GM10266 (cell line): Measurements from ENCODE around the gene UNC5B.

Experiments
- DNase-seq: peaks from one replicate; pipeline ENCODE4 v3.0.0; 2012; ENCODE audit errors: extremely low spot score
- TF ChIP-seq, protein P1 (sequence below): IDR thresholded peaks from 2 replicates; pipeline ENCODE4 v1.5.1; 2012; ENCODE audit warnings: mild to moderate bottlenecking, low read depth; ENCODE audit not compliant: control insufficient read depth, insufficient read depth; ENCODE audit errors: missing control alignments

UNC5B gene

DNA sequence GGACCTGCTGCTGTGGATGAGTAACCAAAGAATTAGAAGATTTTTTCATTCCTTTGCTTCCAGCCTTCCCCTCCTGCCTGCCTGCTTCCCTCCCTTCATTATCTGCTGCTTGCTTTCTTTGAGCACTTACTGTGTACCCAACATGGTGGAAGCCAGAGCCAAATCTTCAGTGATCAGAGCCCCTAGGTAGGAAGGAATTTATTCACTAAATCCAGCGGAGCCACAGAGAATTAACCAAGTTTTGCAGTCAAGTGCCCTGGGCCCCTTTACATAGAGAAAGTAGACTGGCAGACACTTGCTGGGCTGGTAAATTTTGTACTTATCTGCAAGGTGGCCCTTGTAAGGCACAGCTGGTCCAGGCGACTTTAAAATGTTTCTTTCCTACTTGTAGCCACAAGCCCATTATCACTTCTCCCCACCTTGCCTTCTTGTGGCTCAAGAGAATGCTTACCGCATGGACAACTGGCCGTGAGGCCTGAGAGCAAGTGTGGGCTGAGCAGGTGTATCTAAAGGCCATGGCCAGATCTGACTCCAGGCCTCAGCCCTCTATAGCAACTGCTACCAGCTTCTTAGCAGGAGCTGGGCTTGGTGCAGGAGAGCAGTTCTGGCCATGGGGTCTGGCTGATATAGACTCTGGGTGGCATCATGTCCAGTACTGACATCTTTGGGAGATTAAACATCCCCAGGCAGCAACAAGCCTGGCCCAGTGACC is 11.1 kb downstream of the UNC5B start:
- TF ChIP-seq, protein P1, sequence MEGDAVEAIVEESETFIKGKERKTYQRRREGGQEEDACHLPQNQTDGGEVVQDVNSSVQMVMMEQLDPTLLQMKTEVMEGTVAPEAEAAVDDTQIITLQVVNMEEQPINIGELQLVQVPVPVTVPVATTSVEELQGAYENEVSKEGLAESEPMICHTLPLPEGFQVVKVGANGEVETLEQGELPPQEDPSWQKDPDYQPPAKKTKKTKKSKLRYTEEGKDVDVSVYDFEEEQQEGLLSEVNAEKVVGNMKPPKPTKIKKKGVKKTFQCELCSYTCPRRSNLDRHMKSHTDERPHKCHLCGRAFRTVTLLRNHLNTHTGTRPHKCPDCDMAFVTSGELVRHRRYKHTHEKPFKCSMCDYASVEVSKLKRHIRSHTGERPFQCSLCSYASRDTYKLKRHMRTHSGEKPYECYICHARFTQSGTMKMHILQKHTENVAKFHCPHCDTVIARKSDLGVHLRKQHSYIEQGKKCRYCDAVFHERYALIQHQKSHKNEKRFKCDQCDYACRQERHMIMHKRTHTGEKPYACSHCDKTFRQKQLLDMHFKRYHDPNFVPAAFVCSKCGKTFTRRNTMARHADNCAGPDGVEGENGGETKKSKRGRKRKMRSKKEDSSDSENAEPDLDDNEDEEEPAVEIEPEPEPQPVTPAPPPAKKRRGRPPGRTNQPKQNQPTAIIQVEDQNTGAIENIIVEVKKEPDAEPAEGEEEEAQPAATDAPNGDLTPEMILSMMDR = no peak
- DNase-seq = no peak

DNA sequence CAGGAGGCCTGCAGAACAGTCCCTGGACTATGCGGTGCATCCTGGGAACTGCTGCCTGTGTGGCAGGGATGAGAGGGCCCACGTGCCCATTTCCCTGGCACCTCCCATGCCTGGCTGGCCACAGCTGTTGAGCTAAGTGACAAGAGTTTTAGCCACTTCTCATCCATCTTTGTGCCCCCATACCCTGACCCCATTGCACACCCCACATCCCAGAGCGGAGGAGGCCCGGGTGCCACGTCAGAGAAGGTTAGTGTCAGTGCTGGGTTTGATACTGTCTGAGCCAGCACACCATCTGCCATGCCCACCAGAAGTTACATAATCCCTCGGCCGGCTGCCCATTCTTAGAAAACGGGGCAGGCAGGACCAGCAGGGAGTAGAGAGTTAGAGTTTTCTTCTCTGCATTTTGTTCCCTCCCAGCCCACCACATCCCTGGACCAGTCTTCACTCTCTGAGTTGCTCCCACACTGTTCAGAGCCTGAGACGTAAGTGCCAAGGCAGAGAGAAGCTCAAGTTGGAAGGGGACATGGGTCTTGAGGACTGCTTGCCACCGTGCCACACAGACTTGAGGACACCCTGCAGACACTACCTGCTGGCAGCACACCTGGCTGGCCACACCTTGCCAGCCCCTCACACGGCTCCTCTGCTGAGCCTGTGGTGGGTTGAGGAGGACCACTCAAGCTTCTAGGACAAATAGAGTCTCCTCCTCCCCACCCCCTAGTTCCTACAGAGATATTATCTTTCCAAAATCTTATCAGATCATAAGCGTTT is 13.1 kb downstream of the UNC5B start:
- DNase-seq = no peak
- TF ChIP-seq, protein P1 = no peak

DNA sequence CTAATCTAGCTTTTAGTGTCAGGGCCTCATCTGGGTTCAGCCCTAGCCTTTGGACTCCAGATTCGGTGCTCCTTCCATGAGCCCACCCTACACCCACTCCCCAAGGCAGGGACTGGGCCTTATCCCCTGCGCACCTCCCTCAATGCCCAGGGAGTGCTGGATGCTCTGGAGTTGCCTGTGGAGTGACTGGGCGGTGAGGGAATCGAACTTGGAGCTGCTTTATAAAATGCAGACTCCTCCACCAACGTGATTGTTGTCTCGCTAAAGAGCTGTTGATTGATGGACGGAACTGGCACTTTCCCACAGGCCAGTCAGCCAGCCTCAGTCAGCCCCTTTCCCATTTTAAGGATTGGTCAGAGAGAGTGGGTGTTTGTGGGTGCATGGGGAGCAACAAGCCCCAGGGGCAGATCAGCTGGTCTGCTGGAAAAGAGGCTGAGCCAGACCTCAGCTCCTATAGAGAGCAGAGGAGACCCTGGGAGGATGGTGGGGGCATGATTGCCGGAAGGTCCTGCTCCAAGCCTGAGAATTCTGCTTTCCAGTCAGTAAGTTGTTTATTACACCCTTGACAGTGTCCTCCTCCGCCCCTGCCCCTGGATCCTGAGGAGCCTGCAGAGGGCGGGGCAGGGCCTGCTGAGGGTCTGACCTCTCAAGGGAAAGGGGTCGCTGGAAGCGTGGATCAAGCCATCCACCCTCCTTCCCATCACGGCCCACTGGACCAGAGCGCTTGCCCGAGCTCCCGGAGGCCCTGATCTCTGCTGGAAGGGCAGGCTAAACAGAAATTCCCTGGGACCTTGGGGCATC is 16.7 kb downstream of the UNC5B start:
- DNase-seq = no peak
- TF ChIP-seq, protein P1 = no peak

DNA sequence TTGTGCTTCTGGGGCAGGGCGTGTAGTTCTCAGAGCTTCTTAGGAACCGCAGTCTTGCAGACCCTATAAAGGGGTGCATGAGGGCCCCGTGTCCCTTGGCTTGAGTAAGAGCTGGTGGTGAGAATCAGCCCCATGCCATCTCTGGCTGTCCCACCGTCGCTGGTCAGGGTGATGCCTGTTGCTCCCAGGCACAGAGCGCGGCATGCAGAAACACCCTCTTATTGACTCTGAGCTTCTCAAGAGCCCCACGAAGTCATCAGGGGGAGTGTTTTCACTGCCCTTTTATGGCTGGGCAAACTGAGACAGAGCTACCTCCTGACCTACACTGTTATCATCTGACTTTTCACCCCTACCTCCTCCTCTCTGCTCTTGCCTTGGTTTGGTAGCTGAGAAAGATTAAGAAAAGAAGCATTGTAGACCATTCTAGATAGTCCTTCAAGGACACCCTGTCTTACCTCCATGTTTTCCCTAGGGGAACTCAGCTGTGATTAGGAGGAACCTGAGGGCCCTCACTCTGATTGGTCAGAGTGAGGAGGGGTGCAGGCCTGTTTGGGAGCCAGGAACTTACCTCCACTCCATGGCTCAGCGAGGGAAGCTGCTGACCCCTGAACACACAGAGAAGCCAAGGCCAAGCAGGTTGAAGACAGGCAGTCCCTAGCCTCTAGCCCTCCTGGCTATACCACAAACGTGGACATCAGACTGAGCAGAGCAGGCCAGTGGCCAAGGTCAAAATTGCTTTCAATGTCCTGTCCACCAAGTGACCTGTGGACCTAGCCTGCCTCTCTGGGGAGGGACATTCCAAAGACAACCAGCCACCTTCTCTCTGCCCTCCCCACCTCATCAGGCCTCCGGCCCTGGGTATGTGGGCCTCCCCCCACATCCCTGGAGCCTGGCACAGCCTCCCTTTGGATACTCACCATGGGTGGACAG is 17.6 kb downstream of the UNC5B start:
- no peak for DNase-seq
- TF ChIP-seq, protein P1 = no peak

DNA sequence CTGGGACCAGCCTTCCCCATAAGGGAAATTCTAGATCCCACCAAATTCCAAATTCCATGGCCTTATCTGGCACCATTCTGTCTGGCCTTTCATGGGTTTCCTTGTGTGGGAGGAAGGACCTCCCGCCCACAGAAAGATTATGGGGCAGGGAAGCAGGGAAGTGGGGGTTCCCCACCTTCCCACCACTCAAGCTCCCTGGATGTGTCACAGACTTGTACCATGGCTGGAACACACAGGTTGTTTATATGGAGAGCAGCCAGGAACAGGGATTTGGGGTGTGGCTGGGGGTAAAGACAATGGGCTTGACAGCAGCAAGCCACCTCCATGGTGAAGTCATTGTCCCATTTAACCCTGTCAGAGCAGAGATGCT is 18.3 kb downstream of the UNC5B start:
- no peak for DNase-seq
- TF ChIP-seq, protein P1 = no peak

DNA sequence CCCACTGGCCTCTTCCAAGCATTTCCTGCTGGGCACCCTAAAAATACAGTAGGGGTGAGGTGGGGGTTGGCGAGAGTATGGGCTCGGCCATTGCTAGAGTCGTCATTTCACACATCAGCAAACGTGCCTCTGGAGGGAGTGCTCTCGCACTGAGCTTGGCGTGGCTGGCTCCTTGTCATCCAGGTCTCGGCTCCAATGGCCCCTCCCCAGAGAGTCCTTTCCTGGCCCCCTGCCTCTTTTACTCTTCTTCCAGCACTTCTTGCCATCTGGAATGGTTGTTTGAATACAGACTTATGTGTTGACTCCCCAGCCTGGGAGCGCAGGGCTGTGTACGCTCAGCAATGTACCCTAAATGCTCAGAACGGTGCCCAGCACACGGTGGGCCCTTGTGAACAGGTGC is 18.8 kb downstream of the UNC5B start:
- DNase-seq = no peak
- TF ChIP-seq, protein P1 = no peak
